Calu3 (cell line): ENCODE measurements around the gene RAB6D. TPM values are rescaled to one million over a fixed set of nuclear protein-coding genes. Genes with fewer than 3 reads are reported as not detected.
"Not testable (repeated sequence)": the region's sequence is repeated elsewhere in the genome, so short reads cannot be mapped to it uniquely, and the experiment has no call there.

Source experiments
- BruUV-seq: library from RNA; stranded (reverse); fragments of 400-500 nt; replicated peaks from 2 replicates; lab custom pipeline; 2021; lab: Mats Ljungman, UMichigan
- CTCF ChIA-PET: fragments of 300-600 bp; sonication (Branson Sonifier 250); formaldehyde crosslinking; loops from one replicate; lab custom pipeline; 2022; ENCODE audit warnings: antibody characterized with exemption; lab: Charles Lee
- DNase-seq: peaks from one replicate; pipeline ENCODE4 v3.0.0; 2022
- H3K27ac Mint-ChIP-seq: one replicate; pipeline ENCODE4 v1.8.0; 2022; ENCODE audit warnings: mixed read lengths; ENCODE audit not compliant: unreplicated experiment
- H3K27me3 Mint-ChIP-seq: one replicate; pipeline ENCODE4 v1.8.0; 2022; ENCODE audit warnings: mixed read lengths; ENCODE audit not compliant: unreplicated experiment
- H3K36me3 Mint-ChIP-seq: one replicate; pipeline ENCODE4 v1.8.0; 2022; ENCODE audit warnings: mild to moderate bottlenecking, moderate library complexity, mixed read lengths; ENCODE audit not compliant: insufficient read depth, unreplicated experiment
- H3K4me1 Mint-ChIP-seq: one replicate; pipeline ENCODE4 v1.8.0; 2022; ENCODE audit warnings: mild to moderate bottlenecking, low read depth, mixed read lengths; ENCODE audit not compliant: unreplicated experiment
- H3K4me3 Mint-ChIP-seq: one replicate; pipeline ENCODE4 v1.8.0; 2022; ENCODE audit warnings: mild to moderate bottlenecking, low read depth, moderate library complexity, mixed read lengths; ENCODE audit not compliant: unreplicated experiment
- H3K9me3 Mint-ChIP-seq: one replicate; pipeline ENCODE4 v1.8.0; 2022; ENCODE audit warnings: low read depth, mixed read lengths; ENCODE audit not compliant: unreplicated experiment
- CTCF ChIP-seq: fragments of 200-600 bp; IDR thresholded peaks from one replicate; pipeline ENCODE4 v1.8.0; 2022; ENCODE audit warnings: antibody characterized with exemption; ENCODE audit not compliant: unreplicated experiment
- intact Hi-C: fragments of 100-400 bp; cut with micrococcal nuclease; formaldehyde crosslinking; loops from one replicate; pipeline ENCODE4 v1.10.0; 2022; ENCODE audit not compliant: unreplicated experiment
- total RNA-seq: library from RNA; stranded (reverse); gene quantifications from 2 replicates; pipeline ENCODE4 v1.2.3, GENCODE V29; 2022

The RAB6D gene
- total RNA-seq, 1 experiment from 2014 or later, result 0.17 TPM

- DNase-seq, result no peak
- no peak overlapping the region for H3K4me3 Mint-ChIP-seq
- H3K36me3 Mint-ChIP-seq, result no peaks in the 10 kb centered on the region
- intact Hi-C loops, result no loop called here
- peaks cover 11% of the 10 kb centered on the region for H3K27me3 Mint-ChIP-seq
- H3K9me3 Mint-ChIP-seq, result no peaks in the 10 kb centered on the region
- H3K4me1 Mint-ChIP-seq, result no peaks in the 10 kb centered on the region
- H3K27ac Mint-ChIP-seq, result no peak overlapping the region
- no peak for TF ChIP-seq CTCF
- no TSS peak for BruUV-seq
- CTCF ChIA-PET, result no interaction called here
Measured at GRCh38 chr2:131369954-131370353, 6.0 kb upstream of the RAB6D start.

GRCh38 chr2:131368493-131369066 is 4.6 kb upstream of the RAB6D start:
- H3K27ac Mint-ChIP-seq, DNase-seq, BruUV-seq, H3K4me1 Mint-ChIP-seq, H3K9me3 Mint-ChIP-seq, intact Hi-C loops, H3K36me3 Mint-ChIP-seq, CTCF ChIA-PET, H3K4me3 Mint-ChIP-seq: not testable (repeated sequence)
- peaks cover 21% of the 10 kb centered on the region for H3K27me3 Mint-ChIP-seq

DNA sequence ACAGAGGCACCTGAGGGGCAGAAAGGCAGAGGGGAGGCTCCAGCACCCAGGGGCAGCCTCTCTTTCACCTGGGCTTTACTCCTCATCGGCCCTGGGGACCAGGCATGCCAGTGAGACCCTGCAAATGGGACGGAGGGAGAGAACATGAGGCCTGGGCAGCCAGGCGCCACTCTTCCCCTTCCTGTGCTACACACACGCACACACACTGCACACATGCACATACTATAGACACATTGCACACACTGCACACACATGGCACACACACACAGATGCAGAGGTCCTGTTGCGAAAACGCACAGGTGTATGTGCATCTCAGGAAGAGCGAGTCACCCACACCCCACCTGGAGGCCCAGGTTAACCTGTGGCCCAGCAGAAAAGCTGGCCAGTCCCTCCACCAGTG is 3.4 kb upstream of the RAB6D start:
- CTCF ChIA-PET, result no interaction called here
- intact Hi-C loops, result no loop called here
- Mint-ChIP-seq H3K36me3 (peaks cover 5% of the 10 kb centered on the region), H3K4me1 (peaks cover 8% of the 10 kb centered on the region), H3K27me3 (peaks cover 32% of the 10 kb centered on the region), H3K27ac (no peak overlapping the region), H3K4me3 (no peak overlapping the region), H3K9me3 (no peaks in the 10 kb centered on the region)
- DNase-seq, result no peak
- BruUV-seq, result no TSS peak
- TF ChIP-seq CTCF, result no peak

DNA sequence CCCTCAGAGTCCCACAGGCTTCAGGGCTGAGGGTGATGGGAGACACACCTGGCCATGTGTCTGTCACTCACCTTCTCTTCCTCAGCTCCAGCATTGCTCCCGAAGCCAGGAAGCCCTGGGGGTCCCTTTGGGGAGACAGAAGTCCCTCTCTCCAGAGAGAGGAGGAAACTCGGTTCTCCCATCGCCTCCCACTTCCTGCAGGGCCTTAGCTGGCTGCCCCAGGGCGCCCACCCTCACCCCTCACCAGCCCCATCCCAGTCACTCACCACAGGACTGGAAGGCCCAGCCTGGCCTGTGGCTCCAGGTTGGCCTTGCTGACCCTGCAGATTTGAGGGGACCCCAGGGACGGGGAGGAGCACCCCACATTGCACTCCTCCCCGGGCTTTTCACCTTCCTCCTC is 2.7 kb upstream of the RAB6D start:
- intact Hi-C loops, result no loop called here
- CTCF ChIA-PET, result no interaction called here
- Mint-ChIP-seq H3K4me3 (no peak overlapping the region), H3K27me3 (peaks cover 32% of the 10 kb centered on the region), H3K9me3 (no peaks in the 10 kb centered on the region), H3K36me3 (peaks cover 5% of the 10 kb centered on the region), H3K27ac (no peak overlapping the region), H3K4me1 (peaks cover 8% of the 10 kb centered on the region)
- DNase-seq, result no peak
- TF ChIP-seq CTCF, result no peak
- BruUV-seq, result no TSS peak

GRCh38 chr2:131365452-131365851 is 1.5 kb upstream of the RAB6D start:
- intact Hi-C loops, result no loop called here
- H3K27me3 Mint-ChIP-seq, result peaks cover 32% of the 10 kb centered on the region
- peaks cover 5% of the 10 kb centered on the region for H3K36me3 Mint-ChIP-seq
- no peak for DNase-seq
- H3K9me3 Mint-ChIP-seq, result no peaks in the 10 kb centered on the region
- no peak for TF ChIP-seq CTCF
- no peak overlapping the region for H3K4me3 Mint-ChIP-seq
- BruUV-seq, result no TSS peak
- H3K27ac Mint-ChIP-seq, result no peak overlapping the region
- CTCF ChIA-PET, result no interaction called here
- peaks cover 8% of the 10 kb centered on the region for H3K4me1 Mint-ChIP-seq

DNA sequence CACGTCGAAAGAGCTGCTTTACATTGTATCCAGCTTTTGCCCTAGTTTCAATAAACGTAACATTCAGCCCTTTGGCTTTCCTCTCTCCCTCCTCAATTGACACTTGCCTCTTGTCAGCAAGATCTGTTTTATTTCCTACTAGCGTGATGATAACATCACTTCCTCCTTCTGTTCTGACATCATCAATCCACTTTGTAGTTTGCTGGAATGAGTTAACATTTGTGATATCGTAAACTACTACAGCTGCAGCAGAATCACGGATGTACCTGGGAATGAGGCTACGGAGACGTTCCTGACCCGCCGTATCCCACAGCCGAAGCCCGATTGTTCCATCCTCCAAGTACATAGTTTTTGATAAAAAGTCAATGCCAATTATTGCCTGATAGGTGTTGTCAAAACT is 755 bp downstream of the RAB6D start:
- H3K9me3 Mint-ChIP-seq, BruUV-seq, H3K27ac Mint-ChIP-seq, DNase-seq, H3K4me1 Mint-ChIP-seq, H3K36me3 Mint-ChIP-seq, intact Hi-C loops: not testable (repeated sequence)
- CTCF ChIA-PET, result interaction anchor here (0.7 kb wide), 1 partner anchor 309 kb away, joined by 4 read pairs; no protein-coding TSS in a partner anchor
- peak overlapping the region; percentile 67 for H3K4me3 Mint-ChIP-seq
- peaks cover 32% of the 10 kb centered on the region for H3K27me3 Mint-ChIP-seq

- CTCF ChIA-PET, intact Hi-C loops, H3K36me3 Mint-ChIP-seq, H3K4me3 Mint-ChIP-seq, H3K4me1 Mint-ChIP-seq, H3K9me3 Mint-ChIP-seq, BruUV-seq, DNase-seq, H3K27ac Mint-ChIP-seq: not testable (repeated sequence)
- peaks cover 44% of the 10 kb centered on the region for H3K27me3 Mint-ChIP-seq
Measured at GRCh38 chr2:131361773-131362172, 2.2 kb downstream of the RAB6D start.
